Stomach (tissue), 4 donors: ENCODE measurements around the gene RBBP5.

Experiments used
- CTCF ChIP-seq, 7 experiments: fragments of 450-650 bp in 4 of 7; fragments of 200-600 bp in 3 of 7; sonication (generic) in 3 of 7; IDR thresholded peaks; one replicate each; pipeline ENCODE4 v1.5.1; 2016 to 2019; ENCODE audit warnings: antibody characterized with exemption in 7 of 7, control low read depth in 2 of 7, mild to moderate bottlenecking in 1 of 7
- POLR2A ChIP-seq, 4 donors: fragments of 450-650 bp; IDR thresholded peaks; one replicate each; pipeline ENCODE4 v1.6.1; 2016; ENCODE audit warnings: antibody characterized with exemption in 4 of 4, control low read depth in 2 of 4, mild to moderate bottlenecking in 1 of 4, moderate library complexity in 1 of 4
- POLR2AphosphoS5 ChIP-seq, 3 donors: sonication (generic); formaldehyde crosslinking; IDR thresholded peaks; one replicate each; pipeline ENCODE4 v1.6.1; 2016; ENCODE audit warnings: antibody characterized with exemption in 3 of 3

- TF ChIP-seq CTCF (IDR thresholded peaks at IDR 0.05) (no peak), POLR2A (IDR thresholded peaks at IDR 0.05) (no peak), POLR2AphosphoS5 (IDR thresholded peaks at IDR 0.05) (no peak)
These were observed 76.6 kb downstream of the RBBP5 start for GRCh38 chr1:205045146-205045545.
